Measurements from ENCODE around the gene ARHGEF10L. TPM values are rescaled to one million over a fixed set of nuclear protein-coding genes. Genes with fewer than 3 reads are reported as not detected.

Gene ARHGEF10L
- total RNA-seq, 1 experiment from 2014 or later: not detected

DNA sequence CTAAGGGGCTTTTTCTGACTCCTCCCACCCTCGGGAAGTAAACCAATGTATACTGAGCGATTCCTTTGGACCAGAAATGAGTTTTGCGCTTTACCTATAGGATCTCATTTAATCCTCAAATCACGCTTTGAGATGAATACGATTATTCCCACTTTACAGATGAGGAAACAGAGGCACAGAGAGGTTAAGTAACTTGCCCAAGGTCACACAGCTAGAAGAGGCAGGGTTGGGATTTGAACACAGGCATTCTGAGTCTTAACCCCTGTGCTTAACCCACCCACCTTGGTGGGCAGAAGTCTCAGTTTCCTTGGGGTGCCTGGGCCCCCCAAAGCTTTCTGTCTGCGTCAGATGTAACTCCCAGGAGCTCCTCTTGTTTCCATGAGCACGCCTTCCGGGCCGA is 129.8 kb downstream of the ARHGEF10L start:
- Histone ChIP-seq H2AFZ (ENCODE audit: low read length) (no peak overlapping the region), H3K4me2 (ENCODE audit: low read depth, low read length, poor library complexity, severe bottlenecking) (no peak overlapping the region), H3K4me3 (ENCODE audit: low read length) (no peak overlapping the region), H4K20me1 (ENCODE audit: insufficient read depth, low read depth, low read length) (no peaks in the 10 kb centered on the region), H3K9me2 (replicated peaks; ENCODE audit: insufficient read depth, low read length) (no peaks in the 10 kb centered on the region), H3K79me2 (ENCODE audit: low read length) (no peaks in the 10 kb centered on the region), H3K4me1 (ENCODE audit: low read length) (no peaks in the 10 kb centered on the region), H3K27me3 (ENCODE audit: low read length) (no peaks in the 10 kb centered on the region), H3K9me3 (ENCODE audit: low read length) (no peaks in the 10 kb centered on the region), H3K9ac (ENCODE audit: low read length) (no peak overlapping the region), H3K36me3 (ENCODE audit: insufficient read depth, low read length) (no peaks in the 10 kb centered on the region), H3K27ac (ENCODE audit: low read length) (no peak overlapping the region)
- DNase-seq: no peak

DNA sequence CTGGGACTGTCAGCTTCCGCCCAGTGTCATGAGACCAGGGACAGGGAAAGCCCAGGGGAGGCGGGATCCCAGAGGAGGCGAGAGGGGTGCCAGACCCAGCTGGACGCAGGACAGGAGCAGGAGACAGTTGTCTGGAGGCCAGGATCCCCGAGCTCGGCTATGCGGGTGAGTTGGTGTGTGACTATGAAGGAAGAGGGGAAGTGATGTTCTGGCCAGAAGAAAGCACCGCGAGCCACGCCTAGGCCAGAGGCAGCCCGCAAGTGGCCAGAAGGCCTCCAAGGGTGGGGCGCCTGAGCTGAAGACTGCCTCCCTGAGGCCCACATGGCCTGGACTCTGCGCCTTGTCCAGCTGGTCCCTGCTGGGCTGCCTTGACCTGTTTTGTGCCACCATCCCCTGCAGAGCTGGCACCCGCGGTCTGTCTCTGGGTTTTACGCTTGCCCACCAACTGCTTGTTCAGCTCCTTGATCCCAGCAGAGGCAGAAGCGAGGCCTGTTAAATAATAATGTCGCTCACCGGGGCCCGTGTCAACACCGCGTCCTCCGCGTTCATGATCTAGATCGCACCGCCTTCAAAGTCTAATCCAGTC is 130.5 kb downstream of the ARHGEF10L start:
- Histone ChIP-seq H4K20me1 (ENCODE audit: insufficient read depth, low read depth, low read length) (no peaks in the 10 kb centered on the region), H3K4me2 (ENCODE audit: low read depth, low read length, poor library complexity, severe bottlenecking) (no peak overlapping the region), H3K36me3 (ENCODE audit: insufficient read depth, low read length) (no peaks in the 10 kb centered on the region), H3K9ac (ENCODE audit: low read length) (no peak overlapping the region), H2AFZ (ENCODE audit: low read length) (no peak overlapping the region), H3K9me2 (replicated peaks; ENCODE audit: insufficient read depth, low read length) (no peaks in the 10 kb centered on the region), H3K4me1 (ENCODE audit: low read length) (no peaks in the 10 kb centered on the region), H3K27ac (ENCODE audit: low read length) (no peak overlapping the region), H3K4me3 (ENCODE audit: low read length) (no peak overlapping the region), H3K9me3 (ENCODE audit: low read length) (no peaks in the 10 kb centered on the region), H3K79me2 (ENCODE audit: low read length) (no peaks in the 10 kb centered on the region), H3K27me3 (ENCODE audit: low read length) (no peaks in the 10 kb centered on the region)
- no peak for DNase-seq

GRCh38 chr1:17670587-17671313 is 131.3 kb downstream of the ARHGEF10L start:
- no peaks in the 10 kb centered on the region for H3K4me1 ChIP-seq (ENCODE audit: low read length)
- no peaks in the 10 kb centered on the region for H3K79me2 ChIP-seq (ENCODE audit: low read length)
- no peak overlapping the region for H2AFZ ChIP-seq (ENCODE audit: low read length)
- no peaks in the 10 kb centered on the region for H3K9me3 ChIP-seq (ENCODE audit: low read length)
- no peak overlapping the region for H3K4me2 ChIP-seq (ENCODE audit: low read depth, low read length, poor library complexity, severe bottlenecking)
- no peak overlapping the region for H3K27ac ChIP-seq (ENCODE audit: low read length)
- H3K36me3 ChIP-seq (ENCODE audit: insufficient read depth, low read length): no peaks in the 10 kb centered on the region
- no peak overlapping the region for H3K9ac ChIP-seq (ENCODE audit: low read length)
- no peaks in the 10 kb centered on the region for H4K20me1 ChIP-seq (ENCODE audit: insufficient read depth, low read depth, low read length)
- H3K9me2 ChIP-seq (replicated peaks; ENCODE audit: insufficient read depth, low read length): no peaks in the 10 kb centered on the region
- no peak overlapping the region for H3K4me3 ChIP-seq (ENCODE audit: low read length)
- H3K27me3 ChIP-seq (ENCODE audit: low read length): no peaks in the 10 kb centered on the region
- no peak for DNase-seq

DNA sequence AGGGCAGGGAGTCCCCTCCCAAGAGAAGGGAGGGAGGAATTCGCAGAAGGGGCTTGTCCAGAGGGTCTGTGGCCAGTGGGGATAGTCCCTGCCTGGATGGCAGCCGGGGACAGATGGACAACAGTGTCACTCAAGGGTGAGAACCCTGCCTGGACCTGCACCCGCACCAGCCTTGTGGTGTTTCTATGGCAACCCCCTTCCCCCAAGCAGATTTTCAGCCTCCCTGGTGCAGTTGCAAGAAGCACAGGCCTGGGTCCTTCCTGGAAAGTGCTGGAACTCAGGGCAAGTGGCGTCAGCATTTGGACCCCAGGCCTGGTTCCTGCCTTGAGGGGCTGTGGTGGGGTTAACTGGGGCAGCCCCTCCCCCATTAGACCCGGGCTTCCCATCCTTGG is 131.8 kb downstream of the ARHGEF10L start:
- no peak overlapping the region for H3K4me3 ChIP-seq (ENCODE audit: low read length)
- H3K36me3 ChIP-seq (ENCODE audit: insufficient read depth, low read length): no peaks in the 10 kb centered on the region
- no peak overlapping the region for H3K9ac ChIP-seq (ENCODE audit: low read length)
- no peak for DNase-seq
- H3K4me1 ChIP-seq (ENCODE audit: low read length): no peaks in the 10 kb centered on the region
- H3K79me2 ChIP-seq (ENCODE audit: low read length): no peaks in the 10 kb centered on the region
- H2AFZ ChIP-seq (ENCODE audit: low read length): no peak overlapping the region
- H3K27me3 ChIP-seq (ENCODE audit: low read length): no peaks in the 10 kb centered on the region
- H4K20me1 ChIP-seq (ENCODE audit: insufficient read depth, low read depth, low read length): no peaks in the 10 kb centered on the region
- no peaks in the 10 kb centered on the region for H3K9me2 ChIP-seq (replicated peaks; ENCODE audit: insufficient read depth, low read length)
- no peak overlapping the region for H3K27ac ChIP-seq (ENCODE audit: low read length)
- H3K4me2 ChIP-seq (ENCODE audit: low read depth, low read length, poor library complexity, severe bottlenecking): no peak overlapping the region
- H3K9me3 ChIP-seq (ENCODE audit: low read length): no peaks in the 10 kb centered on the region

DNA sequence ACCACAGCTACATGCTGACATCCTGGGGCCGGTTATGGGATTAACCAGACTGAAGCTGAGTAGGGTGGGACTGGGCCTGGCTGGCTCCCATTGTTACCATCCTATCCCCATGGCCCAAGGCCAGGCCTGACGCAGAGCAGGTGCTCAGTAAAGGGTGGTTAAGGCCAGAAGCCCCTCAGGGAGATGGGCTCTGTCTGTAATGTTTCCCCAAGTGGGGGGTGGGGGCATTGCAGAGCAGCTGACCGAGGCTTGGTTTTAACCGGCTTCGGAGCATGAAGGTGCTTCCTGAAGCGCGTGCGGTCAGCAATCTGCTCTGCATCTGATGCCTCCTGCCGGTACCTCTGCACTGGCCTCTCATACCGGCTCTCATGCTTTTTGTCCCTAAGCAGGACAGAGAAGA is 132.2 kb downstream of the ARHGEF10L start:
- DNase-seq: no peak
- H4K20me1 ChIP-seq (ENCODE audit: insufficient read depth, low read depth, low read length): no peaks in the 10 kb centered on the region

GRCh38 chr1:17672226-17672625 is 132.7 kb downstream of the ARHGEF10L start:
- Histone ChIP-seq H3K27me3 (ENCODE audit: low read length) (no peaks in the 10 kb centered on the region), H3K79me2 (ENCODE audit: low read length) (no peaks in the 10 kb centered on the region), H3K36me3 (ENCODE audit: insufficient read depth, low read length) (no peaks in the 10 kb centered on the region), H3K4me3 (ENCODE audit: low read length) (no peak overlapping the region), H3K27ac (ENCODE audit: low read length) (no peak overlapping the region), H3K4me2 (ENCODE audit: low read depth, low read length, poor library complexity, severe bottlenecking) (no peak overlapping the region), H4K20me1 (ENCODE audit: insufficient read depth, low read depth, low read length) (no peaks in the 10 kb centered on the region), H3K9me3 (ENCODE audit: low read length) (no peaks in the 10 kb centered on the region), H2AFZ (ENCODE audit: low read length) (no peak overlapping the region), H3K4me1 (ENCODE audit: low read length) (no peaks in the 10 kb centered on the region), H3K9ac (ENCODE audit: low read length) (no peak overlapping the region), H3K9me2 (replicated peaks; ENCODE audit: insufficient read depth, low read length) (no peaks in the 10 kb centered on the region)
- DNase-seq: no peak

More for the DNA sequence above, 132.2 kb downstream of the ARHGEF10L start:
- H3K79me2 ChIP-seq (ENCODE audit: low read length): no peaks in the 10 kb centered on the region
- H3K4me3 ChIP-seq (ENCODE audit: low read length): no peak overlapping the region
- H3K27ac ChIP-seq (ENCODE audit: low read length): no peak overlapping the region
- H3K9me2 ChIP-seq (replicated peaks; ENCODE audit: insufficient read depth, low read length): no peaks in the 10 kb centered on the region
- no peaks in the 10 kb centered on the region for H3K4me1 ChIP-seq (ENCODE audit: low read length)
- H3K36me3 ChIP-seq (ENCODE audit: insufficient read depth, low read length): no peaks in the 10 kb centered on the region
- H3K9me3 ChIP-seq (ENCODE audit: low read length): no peaks in the 10 kb centered on the region
- H3K27me3 ChIP-seq (ENCODE audit: low read length): no peaks in the 10 kb centered on the region
- no peak overlapping the region for H2AFZ ChIP-seq (ENCODE audit: low read length)
- no peak overlapping the region for H3K9ac ChIP-seq (ENCODE audit: low read length)
- no peak overlapping the region for H3K4me2 ChIP-seq (ENCODE audit: low read depth, low read length, poor library complexity, severe bottlenecking)

DNA sequence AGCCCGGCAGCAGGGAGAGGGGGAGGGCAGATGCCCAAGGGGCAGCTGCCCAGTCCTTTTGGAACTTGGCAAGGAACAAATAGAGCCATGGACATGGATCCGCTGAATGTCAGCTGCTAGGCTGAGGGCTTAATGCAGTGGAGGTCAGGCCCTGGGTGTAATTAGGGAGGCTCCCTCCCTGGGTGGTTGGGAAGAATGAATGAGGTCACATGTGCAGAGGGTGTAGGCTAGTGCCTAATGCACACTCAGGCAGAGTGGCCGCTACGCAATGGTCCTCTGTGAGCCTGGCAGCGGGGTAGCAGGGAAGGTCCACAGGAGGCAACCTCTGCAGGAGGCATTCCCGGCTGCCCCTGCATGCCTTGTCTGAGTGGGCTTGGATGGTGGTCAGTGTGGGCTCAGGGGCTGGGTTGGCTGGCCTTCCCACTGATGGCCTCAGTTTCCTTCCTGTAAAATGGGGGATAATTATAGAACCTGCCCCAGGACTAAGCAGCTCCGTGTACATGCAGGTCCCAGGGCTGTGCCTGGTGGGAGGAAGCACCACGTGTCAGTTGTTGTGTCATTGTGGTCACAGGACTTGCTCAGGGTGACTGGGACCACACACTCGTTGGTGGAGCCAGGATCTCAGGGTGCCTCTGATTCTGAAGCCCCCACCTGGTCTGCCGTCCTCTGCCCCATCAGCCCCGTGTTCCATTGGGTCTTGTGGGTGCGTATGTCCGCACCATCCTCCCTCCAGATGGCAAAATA is 134.0 kb downstream of the ARHGEF10L start:
- Histone ChIP-seq H4K20me1 (ENCODE audit: insufficient read depth, low read depth, low read length) (no peaks in the 10 kb centered on the region), H3K9me3 (ENCODE audit: low read length) (no peaks in the 10 kb centered on the region)

DNA sequence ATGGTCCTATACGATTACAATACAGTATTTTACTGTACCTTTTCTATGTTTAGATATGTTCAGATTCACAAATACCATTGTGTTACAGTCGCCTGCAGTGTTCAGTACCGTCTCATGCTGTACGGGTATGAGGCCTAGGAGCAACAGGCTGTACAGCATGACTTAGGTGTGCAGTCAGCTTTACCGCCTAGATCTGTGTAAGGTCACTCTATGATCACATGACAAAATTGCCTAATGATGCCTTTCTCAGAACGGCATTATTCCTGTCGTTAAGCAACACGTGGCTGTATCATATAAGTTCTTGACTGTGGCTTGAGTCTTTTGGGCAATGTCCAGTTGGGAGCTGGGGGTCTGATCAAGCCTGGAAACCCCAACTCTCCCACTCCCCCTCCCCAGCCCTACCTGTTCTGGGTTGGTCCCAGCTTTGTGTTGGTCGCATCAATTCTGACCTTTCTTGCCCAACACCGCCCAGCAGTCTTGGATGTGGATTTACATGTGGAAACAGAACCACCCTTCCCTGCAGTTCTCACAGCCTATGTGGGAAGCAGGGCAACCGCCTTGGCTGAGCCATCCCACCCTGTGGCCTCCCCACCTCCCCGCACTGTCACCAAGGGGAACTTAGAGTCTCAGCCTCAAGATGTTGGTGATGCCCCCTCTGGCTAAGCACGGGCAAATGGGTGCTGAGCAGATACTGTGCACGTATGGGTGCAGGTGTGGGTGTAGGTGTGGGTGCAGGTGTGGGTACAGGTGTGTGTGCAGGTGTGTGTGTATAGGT is 135.4 kb downstream of the ARHGEF10L start:
- no peaks in the 10 kb centered on the region for H3K4me1 ChIP-seq (ENCODE audit: low read length)
- H3K9me3 ChIP-seq (ENCODE audit: low read length): no peaks in the 10 kb centered on the region
- no peaks in the 10 kb centered on the region for H4K20me1 ChIP-seq (ENCODE audit: insufficient read depth, low read depth, low read length)
- no peak overlapping the region for H3K9ac ChIP-seq (ENCODE audit: low read length)
- H3K4me3 ChIP-seq (ENCODE audit: low read length): no peak overlapping the region
- no peak overlapping the region for H2AFZ ChIP-seq (ENCODE audit: low read length)
- H3K4me2 ChIP-seq (ENCODE audit: low read depth, low read length, poor library complexity, severe bottlenecking): no peak overlapping the region
- H3K79me2 ChIP-seq (ENCODE audit: low read length): no peaks in the 10 kb centered on the region
- no peak for DNase-seq
- H3K27ac ChIP-seq (ENCODE audit: low read length): no peak overlapping the region
- no peaks in the 10 kb centered on the region for H3K27me3 ChIP-seq (ENCODE audit: low read length)
- no peaks in the 10 kb centered on the region for H3K36me3 ChIP-seq (ENCODE audit: insufficient read depth, low read length)
- H3K9me2 ChIP-seq (replicated peaks; ENCODE audit: insufficient read depth, low read length): no peaks in the 10 kb centered on the region

More for the DNA sequence above, 134.0 kb downstream of the ARHGEF10L start:
- Histone ChIP-seq H3K27ac (ENCODE audit: low read length) (no peak overlapping the region), H3K4me2 (ENCODE audit: low read depth, low read length, poor library complexity, severe bottlenecking) (no peak overlapping the region), H3K9ac (ENCODE audit: low read length) (no peak overlapping the region), H3K9me2 (replicated peaks; ENCODE audit: insufficient read depth, low read length) (no peaks in the 10 kb centered on the region), H3K4me3 (ENCODE audit: low read length) (no peak overlapping the region), H3K36me3 (ENCODE audit: insufficient read depth, low read length) (no peaks in the 10 kb centered on the region), H3K27me3 (ENCODE audit: low read length) (no peaks in the 10 kb centered on the region), H3K4me1 (ENCODE audit: low read length) (no peaks in the 10 kb centered on the region), H3K79me2 (ENCODE audit: low read length) (no peaks in the 10 kb centered on the region), H2AFZ (ENCODE audit: low read length) (no peak overlapping the region)
- no peak for DNase-seq
